ENCODE results near the gene TSSK1B.

GRCh38 chr5:113427871-113428574, 6.8 kb downstream of the TSSK1B start:
- TF ChIP-seq CTCF (IDR thresholded peaks at IDR 0.05; ENCODE audit: low read depth, low read length) (no peak), POLR2A (IDR thresholded peaks at IDR 0.05; ENCODE audit: extremely low read depth, insufficient read length) (no peak)

Data from NB4 (cell line).